ENCODE measurements around the gene CISH.

Gene CISH

GRCh38 chr3:50605901-50606326 is 5.7 kb downstream of the CISH start:
- TF ChIP-seq REST (IDR thresholded peaks at IDR 0.05; ENCODE audit: insufficient replicate concordance, low read depth), result no peak
- no peak for TF ChIP-seq SPI1 (IDR thresholded peaks at IDR 0.05; ENCODE audit: borderline replicate concordance, low read depth)
- TF ChIP-seq POLR2AphosphoS5 (IDR thresholded peaks at IDR 0.05; ENCODE audit: low read depth), result no peak
- TF ChIP-seq CTCF (IDR thresholded peaks at IDR 0.05; ENCODE audit: insufficient read depth, low read length), result no peak
- peak in 1 of 2 experiments; percentile 38 for DNase-seq (ENCODE audit: low read depth in 1 of 2, low spot score in 1 of 2)
- Histone ChIP-seq H3K27me3 (ENCODE audit: insufficient read depth, poor library complexity, severe bottlenecking) (no peaks in the 10 kb centered on the region), H3K4me3 (replicated peaks; ENCODE audit: insufficient read depth, low read length) (no peak overlapping the region), H3K27ac (replicated peaks) (peak overlapping the region; percentile 53)

- no peaks in the 10 kb centered on the region for H3K27me3 ChIP-seq (ENCODE audit: insufficient read depth, poor library complexity, severe bottlenecking)
- peak; percentile 69 to 72 for DNase-seq (ENCODE audit: low read depth in 1 of 2, low spot score in 1 of 2)
- TF ChIP-seq REST (IDR thresholded peaks at IDR 0.05; ENCODE audit: insufficient replicate concordance, low read depth), result no peak
- TF ChIP-seq POLR2AphosphoS5 (IDR thresholded peaks at IDR 0.05; ENCODE audit: low read depth), result peak; percentile 76; the same call in 1 of the 2 replicates
- TF ChIP-seq GABPA (IDR thresholded peaks at IDR 0.05; ENCODE audit: low read depth), result no peak
- TF ChIP-seq SPI1 (IDR thresholded peaks at IDR 0.05; ENCODE audit: borderline replicate concordance, low read depth), result peak; percentile 89; the same call in 1 of the 2 replicates
- H3K4me3 ChIP-seq (replicated peaks; ENCODE audit: insufficient read depth, low read length), result no peak overlapping the region
- H3K27ac ChIP-seq (replicated peaks), result peak overlapping the region; percentile 53
Measured at GRCh38 chr3:50604628-50605588, 6.7 kb downstream of the CISH start.

- Histone ChIP-seq H3K4me3 (replicated peaks; ENCODE audit: insufficient read depth, low read length) (no peak overlapping the region), H3K27me3 (ENCODE audit: insufficient read depth, poor library complexity, severe bottlenecking) (no peaks in the 10 kb centered on the region), H3K27ac (replicated peaks) (peak overlapping the region; percentile 53; the same call in 1 of the 2 replicates)
- DNase-seq (ENCODE audit: low read depth in 1 of 2, low spot score in 1 of 2), result no peak
- no peak for TF ChIP-seq REST (IDR thresholded peaks at IDR 0.05; ENCODE audit: insufficient replicate concordance, low read depth)
- TF ChIP-seq POLR2AphosphoS5 (IDR thresholded peaks at IDR 0.05; ENCODE audit: low read depth), result no peak
- no peak for TF ChIP-seq SPI1 (IDR thresholded peaks at IDR 0.05; ENCODE audit: borderline replicate concordance, low read depth)
- no peak for TF ChIP-seq GABPA (IDR thresholded peaks at IDR 0.05; ENCODE audit: low read depth)
- TF ChIP-seq CTCF (IDR thresholded peaks at IDR 0.05; ENCODE audit: insufficient read depth, low read length), result no peak
Measured at GRCh38 chr3:50604110-50604621, 7.4 kb downstream of the CISH start.

Data from HL-60 (cell line).